ENCODE data around the gene SYTL1.

Gene SYTL1

GRCh38 chr1:27388337-27389005 lies 46.6 kb downstream of the SYTL1 start:
- Histone ChIP-seq H3K4me3 (ENCODE audit: severe bottlenecking) (no peak overlapping the region), H3K27me3 (ENCODE audit: insufficient read depth, poor library complexity, severe bottlenecking) (no peaks in the 10 kb centered on the region), H3K27ac (ENCODE audit: poor library complexity, severe bottlenecking) (no peak overlapping the region), H3K36me3 (ENCODE audit: low read depth) (no peaks in the 10 kb centered on the region), H3K9me3 (ENCODE audit: severe bottlenecking) (no peaks in the 10 kb centered on the region), H3K4me1 (ENCODE audit: insufficient read depth, poor library complexity, severe bottlenecking) (peaks cover 5% of the 10 kb centered on the region)
- peak; percentile 88 for TF ChIP-seq CTCF (IDR thresholded peaks at IDR 0.05; ENCODE audit: poor library complexity, severe bottlenecking)
- DNase-seq (ENCODE audit: low spot score) (no peak), ATAC-seq (ENCODE audit: low read depth) (0 out of 3 replicates have a peak, but pooled peaks have one; percentile 22)

GRCh38 chr1:27391511-27392095 lies 49.8 kb downstream of the SYTL1 start:
- Histone ChIP-seq H3K27ac (ENCODE audit: poor library complexity, severe bottlenecking) (peak overlapping the region; percentile 58), H3K9me3 (ENCODE audit: severe bottlenecking) (no peaks in the 10 kb centered on the region), H3K27me3 (ENCODE audit: insufficient read depth, poor library complexity, severe bottlenecking) (no peaks in the 10 kb centered on the region), H3K4me3 (ENCODE audit: severe bottlenecking) (peak overlapping the region; percentile 92), H3K4me1 (ENCODE audit: insufficient read depth, poor library complexity, severe bottlenecking) (peaks cover 8% of the 10 kb centered on the region), H3K36me3 (ENCODE audit: low read depth) (no peaks in the 10 kb centered on the region)
- DNase-seq (ENCODE audit: low spot score) (no peak), ATAC-seq (ENCODE audit: low read depth) (no peak)
- no peak for TF ChIP-seq CTCF (IDR thresholded peaks at IDR 0.05; ENCODE audit: poor library complexity, severe bottlenecking)

GRCh38 chr1:27392096-27392777 lies 50.4 kb downstream of the SYTL1 start, which contains the start of gene GPR3:
GPR3 (plus strand) TSS chr1:27392622; CDS start chr1:27393799, 1,177 bp downstream.
- Histone ChIP-seq H3K9me3 (ENCODE audit: severe bottlenecking) (no peaks in the 10 kb centered on the region), H3K36me3 (ENCODE audit: low read depth) (no peaks in the 10 kb centered on the region), H3K27me3 (ENCODE audit: insufficient read depth, poor library complexity, severe bottlenecking) (no peaks in the 10 kb centered on the region), H3K27ac (ENCODE audit: poor library complexity, severe bottlenecking) (peak within 1 kb of the TSS; percentile 58), H3K4me3 (ENCODE audit: severe bottlenecking) (peak within 1 kb of the TSS; percentile 92), H3K4me1 (ENCODE audit: insufficient read depth, poor library complexity, severe bottlenecking) (peaks cover 8% of the 10 kb centered on the region)
- peak; percentile 90 for DNase-seq (ENCODE audit: low spot score)
- ATAC-seq (ENCODE audit: low read depth), result peak; percentile 82
- TF ChIP-seq CTCF (IDR thresholded peaks at IDR 0.05; ENCODE audit: poor library complexity, severe bottlenecking), result peak; percentile 86

GRCh38 chr1:27392778-27393635 lies 51.2 kb downstream of the SYTL1 start:
- H3K27me3 ChIP-seq (ENCODE audit: insufficient read depth, poor library complexity, severe bottlenecking), result no peaks in the 10 kb centered on the region
- peak; percentile 30 for TF ChIP-seq CTCF (IDR thresholded peaks at IDR 0.05; ENCODE audit: poor library complexity, severe bottlenecking)
- DNase-seq (ENCODE audit: low spot score) (no peak), ATAC-seq (ENCODE audit: low read depth) (no peak)
- peak overlapping the region; percentile 58 for H3K27ac ChIP-seq (ENCODE audit: poor library complexity, severe bottlenecking)
- H3K36me3 ChIP-seq (ENCODE audit: low read depth), result no peaks in the 10 kb centered on the region
- H3K9me3 ChIP-seq (ENCODE audit: severe bottlenecking), result no peaks in the 10 kb centered on the region
- H3K4me1 ChIP-seq (ENCODE audit: insufficient read depth, poor library complexity, severe bottlenecking), result peaks cover 8% of the 10 kb centered on the region
- peak overlapping the region; percentile 92 for H3K4me3 ChIP-seq (ENCODE audit: severe bottlenecking)
